Skeletal muscle satellite cell (primary cell): Measurements from ENCODE around the gene ZNF699.
"Not testable (repeated sequence)": the region's sequence is repeated elsewhere in the genome, so short reads cannot be mapped to it uniquely, and the experiment has no call there.

Experiments
- H3K27me3 ChIP-seq: 2 replicates; pipeline ENCODE4 v1.7.0; 2013; ENCODE audit warnings: low read length; ENCODE audit not compliant: control insufficient read depth, insufficient read depth
- H3K36me3 ChIP-seq: 2 replicates; pipeline ENCODE4 v1.7.0; 2013; ENCODE audit warnings: mild to moderate bottlenecking, control low read depth, low read length; ENCODE audit not compliant: insufficient read depth
- H3K4me1 ChIP-seq: 2 replicates; pipeline ENCODE4 v1.7.0; 2013; ENCODE audit warnings: low read length; ENCODE audit not compliant: control insufficient read depth, insufficient read depth
- H3K4me2 ChIP-seq: 2 replicates; pipeline ENCODE4 v1.7.0; 2013; ENCODE audit warnings: mild to moderate bottlenecking, low read length
- H3K4me3 ChIP-seq: 2 replicates; pipeline ENCODE4 v1.7.0; 2013; ENCODE audit warnings: low read length
- H3K9ac ChIP-seq: 2 replicates; pipeline ENCODE4 v1.7.0; 2013; ENCODE audit warnings: mild to moderate bottlenecking, low read depth, low read length, moderate library complexity
- H3K9me3 ChIP-seq: replicated peaks from 2 replicates; pipeline ENCODE4 v1.7.0; 2013; ENCODE audit warnings: mild to moderate bottlenecking, control low read depth, low read length

Gene ZNF699

DNA sequence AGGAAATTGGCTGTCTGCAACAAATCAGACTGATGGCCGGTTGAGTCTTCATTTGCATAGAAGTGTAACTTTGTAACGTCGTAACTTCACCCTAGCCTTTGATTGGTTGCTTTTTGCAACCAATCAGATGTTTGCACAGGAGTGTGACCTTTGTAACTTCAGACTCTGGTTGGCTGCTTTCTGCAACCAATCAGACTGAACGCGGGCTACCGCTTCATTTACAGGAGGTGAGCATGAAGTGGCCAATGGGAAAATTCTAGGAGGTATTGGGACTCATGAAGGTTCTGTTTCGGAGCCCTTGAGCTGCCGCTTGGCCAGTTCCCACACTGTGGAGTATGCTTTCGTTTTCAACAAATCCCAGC is 13.9 kb upstream of the ZNF699 start:
- Histone ChIP-seq H3K4me3 (peak overlapping the region; percentile 97), H3K9me3 (peaks cover 6% of the 10 kb centered on the region), H3K36me3 (peaks cover 2% of the 10 kb centered on the region), H3K4me1 (peaks cover 4% of the 10 kb centered on the region), H3K9ac (peak overlapping the region; percentile 90), H3K4me2 (peak overlapping the region; percentile 88), H3K27me3 (no peaks in the 10 kb centered on the region)

DNA sequence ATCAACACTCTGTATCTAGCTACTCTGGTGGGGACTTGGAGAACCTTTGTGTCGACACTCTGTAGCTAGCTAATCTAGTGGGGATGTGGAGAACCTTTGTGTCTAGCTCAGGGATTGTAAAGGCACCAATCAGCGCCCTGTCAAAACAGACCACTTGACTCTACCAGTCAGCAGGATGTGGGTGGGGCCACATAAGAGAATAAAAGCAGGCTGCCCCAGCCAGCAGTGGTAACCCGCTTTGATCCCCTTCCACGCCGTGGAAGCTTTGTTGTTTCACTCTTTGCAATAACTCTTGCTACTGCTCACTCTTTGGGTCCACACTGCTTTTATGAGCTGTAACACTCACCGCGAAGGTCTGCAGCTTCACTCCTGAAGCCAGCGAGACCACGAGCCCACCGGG is 12.6 kb upstream of the ZNF699 start:
- H3K9ac ChIP-seq, H3K4me3 ChIP-seq, H3K9me3 ChIP-seq, H3K4me1 ChIP-seq, H3K4me2 ChIP-seq, H3K36me3 ChIP-seq, H3K27me3 ChIP-seq: not testable (repeated sequence)

DNA sequence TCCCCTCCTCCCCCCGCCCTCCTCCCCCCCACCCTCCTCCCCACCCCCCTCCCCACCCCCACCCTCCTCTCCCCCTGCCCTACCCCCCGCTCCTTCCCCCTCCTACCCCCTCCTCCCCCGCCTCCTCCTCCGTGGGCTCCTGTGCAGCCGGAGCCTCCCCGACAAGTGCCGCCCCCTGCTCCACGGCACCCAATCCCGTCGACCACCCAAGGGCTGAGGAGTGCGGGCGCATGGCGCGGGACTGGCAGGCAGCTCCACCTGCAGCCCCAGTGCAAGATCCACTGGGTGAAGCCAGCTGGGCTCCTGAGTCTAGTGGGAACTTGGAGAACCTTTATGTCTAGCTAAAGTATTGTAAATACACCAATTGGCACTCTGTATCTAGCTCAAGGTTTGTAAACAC is 12.1 kb upstream of the ZNF699 start:
- not testable (repeated sequence) for H3K9ac ChIP-seq, H3K4me1 ChIP-seq, H3K27me3 ChIP-seq, H3K36me3 ChIP-seq, H3K4me2 ChIP-seq, H3K9me3 ChIP-seq, H3K4me3 ChIP-seq

DNA sequence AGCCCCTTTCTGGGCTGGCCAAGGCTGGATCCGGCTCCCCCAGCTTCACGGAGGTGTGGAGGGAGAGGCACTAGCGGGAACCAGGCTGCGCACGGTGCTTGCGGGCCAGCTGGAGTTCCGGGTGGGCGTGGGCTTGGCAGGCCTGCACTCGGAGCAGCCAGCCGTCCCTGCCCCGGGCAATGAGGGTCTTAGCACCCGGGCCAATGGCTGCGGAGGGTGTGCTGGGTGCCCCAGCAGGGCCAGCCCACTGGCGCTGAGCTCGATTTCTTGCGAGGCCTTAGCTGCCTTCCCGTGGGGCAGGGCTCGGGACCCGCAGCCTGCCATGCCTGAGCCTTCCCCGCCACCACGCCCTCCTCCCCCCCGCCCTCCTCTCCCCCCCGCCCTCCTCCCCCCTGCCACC is 11.7 kb upstream of the ZNF699 start:
- Histone ChIP-seq H3K27me3 (no peaks in the 10 kb centered on the region), H3K9me3 (peaks cover 4% of the 10 kb centered on the region), H3K4me2 (no peak overlapping the region), H3K4me3 (no peak overlapping the region), H3K9ac (no peak overlapping the region), H3K4me1 (peaks cover 4% of the 10 kb centered on the region), H3K36me3 (no peaks in the 10 kb centered on the region)

DNA sequence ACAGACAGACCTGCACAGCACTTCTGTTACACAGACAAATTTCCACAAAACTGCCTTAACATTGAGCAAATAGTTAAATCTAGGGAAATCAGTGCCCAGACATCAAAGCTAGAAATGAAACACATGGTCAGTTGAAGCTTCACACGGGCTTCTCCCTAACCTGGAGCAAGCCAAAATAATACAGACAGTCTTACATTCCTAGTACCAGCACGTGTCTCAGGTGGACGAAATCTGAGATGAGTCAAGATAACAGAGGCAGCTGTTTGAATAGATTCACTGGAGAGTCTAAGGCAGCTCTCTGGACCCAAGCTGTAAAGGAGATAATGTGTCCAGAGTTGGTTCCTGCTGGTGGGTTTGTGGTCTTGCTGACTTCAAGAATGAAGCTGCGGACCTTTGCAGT is 4.1 kb upstream of the ZNF699 start:
- Histone ChIP-seq H3K4me2 (no peak overlapping the region), H3K36me3 (no peaks in the 10 kb centered on the region), H3K9me3 (peaks cover 2% of the 10 kb centered on the region), H3K4me3 (no peak overlapping the region), H3K4me1 (no peaks in the 10 kb centered on the region), H3K27me3 (no peaks in the 10 kb centered on the region), H3K9ac (no peak overlapping the region)

DNA sequence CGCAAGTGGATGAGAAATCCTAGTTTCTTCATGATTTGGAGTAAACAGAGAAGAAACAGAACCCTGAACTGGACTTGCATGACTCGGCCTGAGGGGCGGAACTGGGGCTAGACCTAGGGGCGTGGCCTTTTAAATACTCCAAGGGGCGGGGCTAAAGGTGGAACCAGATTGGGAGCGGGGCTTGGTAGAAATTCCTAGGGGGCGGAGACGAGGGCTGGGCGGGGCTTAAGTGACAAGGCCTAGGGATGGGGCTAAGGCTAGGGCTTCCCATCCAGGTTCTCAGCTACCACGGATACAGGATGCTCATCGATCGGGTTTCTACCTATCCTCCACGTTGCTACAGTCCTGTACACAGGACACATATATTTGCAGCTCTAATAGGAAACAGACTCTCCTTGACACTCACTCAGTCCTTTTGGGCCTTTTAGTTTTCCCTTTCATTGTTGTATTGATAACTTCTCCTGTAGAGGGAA is 372 bp upstream of the ZNF699 start:
- Histone ChIP-seq H3K27me3 (no peaks in the 10 kb centered on the region), H3K4me3 (peak overlapping the region; percentile 93), H3K4me1 (peaks cover 3% of the 10 kb centered on the region), H3K9me3 (peaks cover 2% of the 10 kb centered on the region), H3K4me2 (peak overlapping the region; percentile 87), H3K9ac (peak overlapping the region; percentile 92), H3K36me3 (peaks cover 5% of the 10 kb centered on the region)

DNA sequence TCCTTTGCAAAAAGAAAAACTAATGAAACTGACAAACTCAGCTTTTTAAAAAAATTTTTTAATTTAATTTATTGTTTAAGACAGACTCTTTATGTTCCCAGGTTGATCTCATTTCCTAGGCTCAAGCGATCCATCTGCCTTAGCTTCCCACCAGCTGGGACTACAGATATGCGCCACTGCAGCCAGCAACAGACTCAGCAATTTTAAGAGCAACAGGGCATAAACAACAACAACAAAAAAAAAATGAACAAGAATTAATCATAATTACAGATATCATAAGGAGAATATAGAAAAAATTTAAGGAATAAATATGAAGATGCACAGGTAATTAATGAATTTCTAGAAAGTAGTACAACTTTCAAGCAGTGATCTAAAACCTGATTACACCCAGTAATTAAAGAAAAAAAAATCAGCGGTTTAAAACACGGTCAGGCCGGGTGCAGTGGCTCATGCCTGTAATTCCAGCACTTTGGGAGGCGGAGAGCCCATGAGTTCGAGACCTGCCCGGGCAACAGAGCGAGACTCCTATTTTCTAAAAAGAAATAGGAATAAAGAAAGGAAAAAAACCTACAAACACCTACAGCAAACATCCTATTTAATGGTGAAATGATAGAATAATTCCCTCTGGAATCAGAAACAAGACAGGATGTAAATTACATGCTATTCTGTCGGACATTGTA is 1.4 kb downstream of the ZNF699 start:
- Histone ChIP-seq H3K4me1 (peaks cover 3% of the 10 kb centered on the region), H3K27me3 (no peaks in the 10 kb centered on the region), H3K4me3 (peak overlapping the region; percentile 93), H3K9ac (peak overlapping the region; percentile 92), H3K4me2 (peak overlapping the region; percentile 87), H3K36me3 (peaks cover 21% of the 10 kb centered on the region), H3K9me3 (peaks cover 1% of the 10 kb centered on the region)

DNA sequence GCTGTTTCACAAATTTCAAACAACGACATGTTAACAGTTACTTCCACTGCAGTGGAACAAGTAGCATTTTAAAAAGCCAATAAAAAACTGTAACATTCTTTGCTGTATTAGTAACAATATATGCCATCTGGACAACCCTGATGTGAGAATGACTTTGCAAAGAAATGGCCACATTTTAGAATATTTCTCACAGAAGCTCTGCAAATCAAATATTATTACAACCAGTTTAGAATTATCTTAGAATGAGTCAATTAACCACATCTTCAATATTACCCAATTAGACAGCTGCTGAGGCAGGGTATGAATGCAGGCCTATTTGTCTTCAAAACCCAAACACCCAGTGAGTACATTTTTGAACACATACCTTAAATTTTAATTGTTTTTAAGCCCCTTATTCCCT is 3.2 kb downstream of the ZNF699 start:
- Histone ChIP-seq H3K9ac (peak overlapping the region; percentile 37), H3K9me3 (peaks cover 8% of the 10 kb centered on the region), H3K4me3 (peak overlapping the region; percentile 41), H3K27me3 (no peaks in the 10 kb centered on the region), H3K4me2 (peak overlapping the region; percentile 64), H3K4me1 (peaks cover 3% of the 10 kb centered on the region), H3K36me3 (peaks cover 39% of the 10 kb centered on the region)

DNA sequence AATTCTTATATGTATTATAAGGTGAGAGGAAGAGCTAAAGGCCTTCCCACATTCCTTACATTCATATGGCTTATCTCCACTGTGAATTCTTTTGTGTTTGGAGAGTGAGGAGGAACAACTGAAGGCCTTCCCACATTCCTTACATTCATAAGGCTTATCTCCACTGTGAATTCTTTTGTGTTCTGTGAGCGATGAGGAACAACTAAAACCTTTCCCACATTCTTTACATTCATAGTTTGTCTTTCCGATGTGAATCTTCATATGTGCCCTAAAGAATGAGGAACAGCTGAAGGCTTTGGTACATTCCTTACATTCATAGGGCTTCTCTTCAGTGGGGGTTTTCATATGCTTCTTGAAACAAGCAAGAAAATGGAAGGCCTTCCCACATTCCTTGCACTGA is 13.3 kb downstream of the ZNF699 start:
- Histone ChIP-seq H3K4me2 (no peak overlapping the region), H3K36me3 (peaks cover 87% of the 10 kb centered on the region), H3K9ac (no peak overlapping the region), H3K27me3 (no peaks in the 10 kb centered on the region), H3K9me3 (peaks cover 63% of the 10 kb centered on the region), H3K4me1 (no peaks in the 10 kb centered on the region), H3K4me3 (no peak overlapping the region)

DNA sequence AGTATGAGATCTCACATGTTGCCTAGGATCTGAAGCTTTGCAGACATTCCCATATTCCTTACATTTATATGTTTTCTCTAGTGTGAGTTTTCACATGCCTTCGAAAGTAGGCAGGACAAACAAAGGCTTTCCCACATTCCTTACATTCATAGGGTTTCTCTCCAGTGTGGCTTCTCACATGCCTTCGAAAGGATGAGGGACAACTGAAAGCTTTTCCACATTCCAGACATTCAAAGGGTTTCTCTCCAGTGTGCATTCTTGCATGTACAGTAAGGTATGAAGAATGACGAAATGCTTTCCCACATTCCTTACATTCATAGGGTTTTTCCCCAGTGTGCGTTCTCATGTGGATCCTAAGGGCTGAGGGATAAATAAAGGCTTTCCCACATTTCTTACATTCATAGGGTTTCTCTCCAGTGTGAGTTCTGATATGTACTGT is 14.2 kb downstream of the ZNF699 start:
- Histone ChIP-seq H3K4me2 (no peak overlapping the region), H3K36me3 (peaks cover 83% of the 10 kb centered on the region), H3K9me3 (peaks cover 58% of the 10 kb centered on the region), H3K4me3 (no peak overlapping the region), H3K9ac (no peak overlapping the region), H3K4me1 (no peaks in the 10 kb centered on the region), H3K27me3 (no peaks in the 10 kb centered on the region)

DNA sequence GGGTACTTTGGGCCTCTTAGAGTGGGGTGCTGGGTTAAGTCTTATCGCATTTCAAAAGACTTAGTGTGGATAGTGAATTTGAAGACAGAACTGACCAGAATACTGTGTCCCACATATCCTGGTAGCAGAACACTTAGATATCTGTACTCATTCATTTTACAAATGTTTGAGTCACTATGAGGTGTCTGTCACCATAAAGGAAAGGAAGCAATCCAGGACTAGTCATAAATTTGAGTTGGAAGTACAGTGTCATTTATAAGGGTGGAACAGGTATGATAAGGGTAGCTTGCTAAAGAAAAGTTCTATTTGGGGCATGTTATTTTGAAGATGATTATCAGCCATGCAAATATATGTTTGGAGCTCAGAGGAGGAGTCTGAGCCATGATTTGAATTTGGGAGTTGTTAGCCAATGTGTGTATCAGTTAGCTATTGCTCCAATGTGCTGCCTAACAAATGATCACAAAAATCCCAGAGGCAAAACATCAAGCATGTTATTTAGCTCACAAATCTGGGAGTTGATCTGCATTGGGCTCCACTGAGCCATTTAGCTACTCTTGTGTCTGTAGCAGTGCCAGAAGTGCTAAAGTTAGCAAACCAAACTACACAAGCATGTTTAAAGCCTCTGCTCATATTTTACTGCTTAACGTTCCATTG is 20.3 kb downstream of the ZNF699 start:
- no peak overlapping the region for H3K9ac ChIP-seq
- H3K4me3 ChIP-seq: no peak overlapping the region
- H3K36me3 ChIP-seq: peaks cover 45% of the 10 kb centered on the region
- H3K4me1 ChIP-seq: no peaks in the 10 kb centered on the region
- H3K27me3 ChIP-seq: no peaks in the 10 kb centered on the region
- peaks cover 22% of the 10 kb centered on the region for H3K9me3 ChIP-seq
- no peak overlapping the region for H3K4me2 ChIP-seq

DNA sequence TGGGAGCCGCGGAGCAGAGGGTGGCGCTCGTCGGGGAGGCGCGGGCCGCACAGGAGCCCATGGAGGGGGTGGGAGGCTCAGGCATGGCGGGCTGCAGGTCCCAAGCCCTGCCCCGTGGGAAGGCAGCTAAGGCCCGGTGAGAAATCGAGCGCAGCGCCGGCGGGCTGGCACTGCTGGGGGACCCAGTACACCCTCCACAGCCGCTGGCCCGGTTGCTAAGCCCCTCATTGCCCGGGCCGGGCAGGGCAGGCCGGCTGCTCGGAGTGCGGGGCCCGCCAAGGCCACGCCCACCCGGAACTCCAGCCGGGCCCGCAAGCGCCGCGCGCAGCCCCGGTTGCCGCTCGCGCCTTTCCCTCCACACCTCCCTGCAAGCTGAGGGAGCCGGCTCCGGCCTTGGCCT is 26.2 kb downstream of the ZNF699 start:
- H3K4me2 ChIP-seq, H3K36me3 ChIP-seq, H3K27me3 ChIP-seq, H3K4me1 ChIP-seq, H3K9me3 ChIP-seq, H3K9ac ChIP-seq, H3K4me3 ChIP-seq: not testable (repeated sequence)
